Peyer's patch (tissue), 4 donors: ENCODE measurements around the gene ZNF800. TPM values are rescaled to one million over a fixed set of nuclear protein-coding genes. Genes with fewer than 3 reads are reported as not detected.

Experiments
- DNase-seq, 3 donors: peaks; one replicate each; pipeline ENCODE4 v3.0.0-alpha.2; 2017 to 2019
- H3K27ac ChIP-seq, 4 donors: fragments of 200-600 bp; sonication (generic); one replicate each; pipeline ENCODE4 v1.5.1; 2016 to 2019
- H3K27me3 ChIP-seq, 2 donors: fragments of 200-600 bp; sonication (generic); one replicate each; pipeline ENCODE4 v1.5.1; 2019
- H3K36me3 ChIP-seq, 3 donors: fragments of 200-600 bp; sonication (generic); one replicate each; pipeline ENCODE4 v1.5.1; 2016 to 2019
- H3K4me1 ChIP-seq, 4 donors: fragments of 200-600 bp; sonication (generic); one replicate each; pipeline ENCODE4 v1.5.1; 2016 to 2019
- H3K4me3 ChIP-seq, 4 donors: fragments of 200-600 bp; sonication (generic); 1 replicate in 3 of 4; 2 replicates in 1 of 4; pipeline ENCODE4 v1.5.1; 2016 to 2019; ENCODE audit warnings: mild to moderate bottlenecking in 1 of 4
- H3K9me3 ChIP-seq, 4 donors: fragments of 200-600 bp; sonication (generic); one replicate each; pipeline ENCODE4 v1.5.1; 2016 to 2019; ENCODE audit warnings: mild to moderate bottlenecking in 1 of 4
- CTCF ChIP-seq, 6 experiments: fragments of 450-650 bp in 4 of 6; fragments of 200-600 bp in 2 of 6; sonication (generic) in 1 of 6; IDR thresholded peaks; one replicate each; pipeline ENCODE4 v1.5.1; 2017 to 2019; ENCODE audit warnings: antibody characterized with exemption in 6 of 6, mild to moderate bottlenecking in 3 of 6, moderate library complexity in 1 of 6
- POLR2A ChIP-seq, 2 donors: fragments of 450-650 bp; IDR thresholded peaks; one replicate each; pipeline ENCODE4 v1.5.1; 2017; ENCODE audit warnings: antibody characterized with exemption in 2 of 2, mild to moderate bottlenecking in 2 of 2, moderate library complexity in 2 of 2
- total RNA-seq, 4 donors: library from RNA; depleted of rRNA; stranded (reverse); fragments of >200 nt; gene quantifications; one replicate each; pipeline ENCODE4 v1.1.0, GENCODE V29; 2016

ZNF800 gene
- total RNA-seq, 4 donors from 2014 or later, result 25.9 to 48.1 (median 30.9) TPM

- Histone ChIP-seq H3K4me1 (peaks cover 0 to 23% (median 5%) of the 10 kb centered on the region in 4 donors), H3K27me3 (no peaks in the 10 kb centered on the region), H3K27ac (no peak overlapping the region), H3K9me3 (no peaks in the 10 kb centered on the region), H3K36me3 (peaks cover 0 to 35% (median 0%) of the 10 kb centered on the region in 3 donors), H3K4me3 (no peak overlapping the region)
- DNase-seq, result no peak
- no peak for TF ChIP-seq CTCF (IDR thresholded peaks at IDR 0.05)
- TF ChIP-seq POLR2A (IDR thresholded peaks at IDR 0.05), result no peak
Observed at GRCh38 chr7:127389321-127389720, 3.2 kb downstream of the ZNF800 start.

- H3K36me3 ChIP-seq, result peaks cover 0 to 35% (median 0%) of the 10 kb centered on the region in 3 donors
- peaks cover 0 to 20% (median 5%) of the 10 kb centered on the region in 4 donors for H3K4me1 ChIP-seq
- H3K27ac ChIP-seq, result no peak overlapping the region
- H3K9me3 ChIP-seq, result no peaks in the 10 kb centered on the region
- no peak overlapping the region for H3K4me3 ChIP-seq
- TF ChIP-seq POLR2A (IDR thresholded peaks at IDR 0.05) (no peak), CTCF (IDR thresholded peaks at IDR 0.05) (no peak)
- H3K27me3 ChIP-seq, result no peaks in the 10 kb centered on the region
- no peak for DNase-seq
Observed at GRCh38 chr7:127387974-127388373, 4.5 kb downstream of the ZNF800 start.

- H3K27ac ChIP-seq, result peak overlapping the region in 1 of 4 donors; percentile 58
- no peak for DNase-seq
- TF ChIP-seq CTCF (IDR thresholded peaks at IDR 0.05), result no peak
- no peak for TF ChIP-seq POLR2A (IDR thresholded peaks at IDR 0.05)
- peaks cover 0 to 5% (median 0%) of the 10 kb centered on the region in 4 donors for H3K4me1 ChIP-seq
- no peaks in the 10 kb centered on the region for H3K9me3 ChIP-seq
- H3K36me3 ChIP-seq, result peaks cover 0 to 33% (median 0%) of the 10 kb centered on the region in 3 donors
- H3K27me3 ChIP-seq, result no peaks in the 10 kb centered on the region
- H3K4me3 ChIP-seq, result no peak overlapping the region
Observed at GRCh38 chr7:127383123-127383835, 9.2 kb downstream of the ZNF800 start.

GRCh38 chr7:127382301-127383085 is 10.0 kb downstream of the ZNF800 start:
- Histone ChIP-seq H3K36me3 (peaks cover 0 to 28% (median 0%) of the 10 kb centered on the region in 3 donors), H3K4me1 (peaks cover 0 to 5% (median 0%) of the 10 kb centered on the region in 4 donors), H3K27ac (no peak overlapping the region), H3K9me3 (no peaks in the 10 kb centered on the region), H3K27me3 (no peaks in the 10 kb centered on the region), H3K4me3 (no peak overlapping the region)
- TF ChIP-seq CTCF (IDR thresholded peaks at IDR 0.05), result no peak
- TF ChIP-seq POLR2A (IDR thresholded peaks at IDR 0.05), result no peak
- no peak for DNase-seq

GRCh38 chr7:127380479-127380878 is 12.0 kb downstream of the ZNF800 start:
- H3K9me3 ChIP-seq, result no peaks in the 10 kb centered on the region
- no peak overlapping the region for H3K27ac ChIP-seq
- H3K27me3 ChIP-seq, result no peaks in the 10 kb centered on the region
- H3K4me1 ChIP-seq, result peaks cover 0 to 5% (median 0%) of the 10 kb centered on the region in 4 donors
- peaks cover 0 to 22% (median 0%) of the 10 kb centered on the region in 3 donors for H3K36me3 ChIP-seq
- no peak for DNase-seq
- H3K4me3 ChIP-seq, result no peak overlapping the region
- TF ChIP-seq CTCF (IDR thresholded peaks at IDR 0.05) (no peak), POLR2A (IDR thresholded peaks at IDR 0.05) (no peak)
